NCI-H2029 treated with DMSO at 0.1 percent for 48 hours (cell line): ENCODE data around the gene KIAA1328.

ENCODE experiments used
- DNase-seq: peaks from one replicate; lab custom pipeline; 2025; lab: John Stamatoyannopoulos, UW

Gene KIAA1328

DNA sequence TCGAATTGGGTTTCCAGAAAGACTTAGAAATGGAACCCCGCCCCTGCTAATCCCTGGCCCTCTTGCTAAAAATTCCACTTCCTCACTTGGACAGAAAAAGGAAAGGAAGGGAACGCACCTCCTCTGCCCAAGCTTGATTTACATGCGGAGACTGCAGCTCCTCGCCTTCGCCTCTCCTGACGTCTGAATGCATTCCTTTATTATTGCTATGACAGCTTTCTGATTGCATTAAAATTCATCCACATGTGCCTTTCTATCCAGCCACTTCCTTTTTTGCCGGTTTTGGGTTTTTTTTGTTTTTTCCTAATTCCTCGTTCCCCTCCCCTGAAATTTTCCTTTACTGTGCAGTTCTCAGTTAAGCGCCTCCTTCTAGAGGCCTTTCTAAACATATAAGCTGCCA lies 448.9 kb downstream of the KIAA1328 start:
- no peak for DNase-seq
